GM18873 (cell line): ENCODE measurements around the gene ZNF618.
"Not testable (repeated sequence)": the region's sequence is repeated elsewhere in the genome, so short reads cannot be mapped to it uniquely, and the experiment has no call there.

ENCODE experiments used
- ATAC-seq: cut with Tn5 transposase; IDR thresholded peaks from one replicate; pipeline ENCODE4 v1.9.1; 2021; ENCODE audit warnings: mild to moderate bottlenecking, moderate library complexity, moderate number of reproducible peaks; ENCODE audit not compliant: unreplicated experiment, low FRiP score

ZNF618 gene

GRCh38 chr9:113984639-113985380 is 108.7 kb downstream of the ZNF618 start:
- ATAC-seq, result no peak

- ATAC-seq, result no peak
These were observed 110.0 kb downstream of the ZNF618 start for GRCh38 chr9:113985968-113986585.

GRCh38 chr9:113986931-113987330 is 110.8 kb downstream of the ZNF618 start:
- no peak for ATAC-seq

GRCh38 chr9:113987526-113987925 is 111.4 kb downstream of the ZNF618 start:
- ATAC-seq, result no peak

GRCh38 chr9:113988385-113989016 is 112.4 kb downstream of the ZNF618 start:
- no peak for ATAC-seq

GRCh38 chr9:113989017-113989713 is 113.1 kb downstream of the ZNF618 start:
- no peak for ATAC-seq

GRCh38 chr9:113989714-113990569 is 113.8 kb downstream of the ZNF618 start:
- ATAC-seq, result no peak

GRCh38 chr9:113990570-113990907 is 114.4 kb downstream of the ZNF618 start:
- no peak for ATAC-seq

- no peak for ATAC-seq
These were observed 114.9 kb downstream of the ZNF618 start for GRCh38 chr9:113990975-113991471.

- ATAC-seq, result no peak
These were observed 115.6 kb downstream of the ZNF618 start for GRCh38 chr9:113991714-113992113.

GRCh38 chr9:113992276-113992951 is 116.3 kb downstream of the ZNF618 start:
- no peak for ATAC-seq

GRCh38 chr9:113992994-113993393 is 116.9 kb downstream of the ZNF618 start:
- ATAC-seq, result no peak

- ATAC-seq, result no peak
These were observed 117.9 kb downstream of the ZNF618 start for GRCh38 chr9:113993838-113994540.

GRCh38 chr9:113995401-113995800 is 119.3 kb downstream of the ZNF618 start:
- ATAC-seq, result no peak

GRCh38 chr9:113995963-113996362 is 119.9 kb downstream of the ZNF618 start:
- no peak for ATAC-seq

- ATAC-seq, result no peak
These were observed 120.5 kb downstream of the ZNF618 start for GRCh38 chr9:113996531-113997001.

- ATAC-seq, result not testable (repeated sequence)
These were observed 121.0 kb downstream of the ZNF618 start for GRCh38 chr9:113997064-113997463.

- ATAC-seq, result no peak
These were observed 121.5 kb downstream of the ZNF618 start for GRCh38 chr9:113997610-113998009.

- no peak for ATAC-seq
These were observed 122.0 kb downstream of the ZNF618 start for GRCh38 chr9:113998114-113998513.
